ENCODE measurements around the gene CENPQ. TPM values are rescaled to one million over a fixed set of nuclear protein-coding genes. Genes with fewer than 3 reads are reported as not detected.

Gene CENPQ
- total and polyA plus RNA-seq, 2 experiments from 2014 or later = 20.2 to 41.5 TPM

GRCh38 chr6:49464691-49465090, 1.5 kb downstream of the CENPQ start:
- DNase-seq (ENCODE audit: low spot score) (no peak), ATAC-seq (no peak)
- no peaks in the 10 kb centered on the region for H3K9me2 ChIP-seq (ENCODE audit: insufficient read depth)
- TF ChIP-seq CTCF (conservative IDR thresholded peaks at IDR 0.05; ENCODE audit: low read depth in 2 of 2) = no peak
- no peak for TF ChIP-seq STAT1 (IDR thresholded peaks at IDR 0.05; ENCODE audit: unreplicated experiment)
- TF ChIP-seq ZNF331 (CRISPR knock-in tag; IDR thresholded peaks at IDR 0.05; ENCODE audit: low read depth) = no peak
- TF ChIP-seq CREB1 (CRISPR knock-in tag; IDR thresholded peaks at IDR 0.05; ENCODE audit: low read depth) = no peak
- no peak for TF ChIP-seq JUNB (IDR thresholded peaks at IDR 0.05; ENCODE audit: unreplicated experiment)
- no peak for TF ChIP-seq NANOG (IDR thresholded peaks at IDR 0.05; ENCODE audit: borderline replicate concordance)
- no peak for TF ChIP-seq EZH2 (IDR thresholded peaks at IDR 0.05; ENCODE audit: low read depth, unreplicated experiment)
- TF ChIP-seq REST (IDR thresholded peaks at IDR 0.05; ENCODE audit: unreplicated experiment) = no peak
- TF ChIP-seq ETS1 (IDR thresholded peaks at IDR 0.05) = no peak
- TF ChIP-seq POLR2AphosphoS5 (IDR thresholded peaks at IDR 0.05; ENCODE audit: low read depth) = no peak
- no peak for TF ChIP-seq ZNF114 (CRISPR knock-in tag; IDR thresholded peaks at IDR 0.05)
- TF ChIP-seq EZH2phosphoT487 (IDR thresholded peaks at IDR 0.05; ENCODE audit: unreplicated experiment) = no peak
- TF ChIP-seq ZNF462 (CRISPR knock-in tag; IDR thresholded peaks at IDR 0.05) = no peak
- H3K79me2 ChIP-seq (replicated peaks; ENCODE audit: insufficient read depth) = peaks cover 83% of the 10 kb centered on the region
- Mint-ChIP-seq H3K4me3 (peak overlapping the region; percentile 100), H3K27ac (no peak overlapping the region), H3K27me3 (ENCODE audit: insufficient read depth, low read depth, poor library complexity) (no peaks in the 10 kb centered on the region), H3K4me1 (peaks cover 11% of the 10 kb centered on the region), H3K9me3 (peaks cover 3% of the 10 kb centered on the region; the same call in 1 of the 3 replicates), H3K36me3 (ENCODE audit: low read depth) (peaks cover 4% of the 10 kb centered on the region)
- H3K27me3 ChIP-seq (ENCODE audit: insufficient read depth) = no peaks in the 10 kb centered on the region
- peak overlapping the region; percentile 66; the same call in 1 of the 2 replicates for H3K4me3 ChIP-seq
- H3K4me1 ChIP-seq (ENCODE audit: insufficient read depth) = no peaks in the 10 kb centered on the region
- H3F3A ChIP-seq (replicated peaks; ENCODE audit: low read depth) = no peaks in the 10 kb centered on the region
- H2AFZ ChIP-seq = no peak overlapping the region
- H3K36me3 ChIP-seq (ENCODE audit: insufficient read depth) = no peaks in the 10 kb centered on the region
- no peaks in the 10 kb centered on the region; the same call in 1 of the 2 replicates for H4K20me1 ChIP-seq (replicated peaks; ENCODE audit: insufficient read depth)
- peak overlapping the region; percentile 84 for H3K4me2 ChIP-seq
- no peak overlapping the region for H3K27ac ChIP-seq (ENCODE audit: low read depth)
